Activated B cell treated with CpG ODN at 0.5 μM for 24 hours (primary cell): ENCODE measurements around the gene AGXT2. TPM values are rescaled to one million over a fixed set of nuclear protein-coding genes. Genes with fewer than 3 reads are reported as not detected.

Experiments used
- ATAC-seq: fragments of 200-7000 bp; cut with Tn5 transposase; one replicate; pipeline ENCODE4 v1.10.0; 2021; ENCODE audit warnings: low read depth, mild to moderate bottlenecking, moderate library complexity
- CTCF ChIA-PET: fragments of 350-600 bp; sonication (Branson Sonifier 250); formaldehyde crosslinking; loops from one replicate; lab custom pipeline; 2021; ENCODE audit warnings: antibody characterized with exemption; lab: Charles Lee
- POLR2A ChIA-PET: fragments of 350-600 bp; sonication (Branson Sonifier 250); formaldehyde crosslinking; loops from one replicate; lab custom pipeline; 2021; ENCODE audit warnings: antibody characterized with exemption; lab: Charles Lee
- DNase-seq: peaks from one replicate; pipeline ENCODE4 v3.0.0; 2022
- H3K27ac Mint-ChIP-seq: one replicate; pipeline ENCODE4 v1.8.0; 2020; ENCODE audit warnings: mixed read lengths
- H3K27me3 Mint-ChIP-seq: one replicate; pipeline ENCODE4 v1.8.0; 2021; ENCODE audit warnings: mixed read lengths
- H3K36me3 Mint-ChIP-seq: one replicate; pipeline ENCODE4 v1.8.0; 2021; ENCODE audit warnings: low read depth, mixed read lengths
- H3K4me1 Mint-ChIP-seq: one replicate; pipeline ENCODE4 v1.8.0; 2021; ENCODE audit warnings: mixed read lengths
- H3K4me3 Mint-ChIP-seq: one replicate; pipeline ENCODE4 v1.8.0; 2020; ENCODE audit warnings: mild to moderate bottlenecking, mixed read lengths
- H3K9me3 Mint-ChIP-seq: one replicate; pipeline ENCODE4 v1.8.0; 2020; ENCODE audit warnings: mixed read lengths
- CTCF ChIP-seq: fragments of 200-600 bp; IDR thresholded peaks from one replicate; pipeline ENCODE4 v1.8.0; 2022; ENCODE audit warnings: antibody characterized with exemption, mild to moderate bottlenecking
- intact Hi-C: fragments of 100-400 bp; cut with micrococcal nuclease; formaldehyde crosslinking; loops from one replicate; pipeline ENCODE4 v1.15.1; 2024
- total RNA-seq: library from RNA; stranded (reverse); gene quantifications from 2 replicates; pipeline ENCODE4 v1.2.3, GENCODE V29; 2022

The AGXT2 gene
- total RNA-seq, 1 donor from 2014 or later = not detected

- Mint-ChIP-seq H3K27ac (no peak overlapping the region), H3K4me3 (no peak overlapping the region), H3K27me3 (peaks cover 14% of the 10 kb centered on the region), H3K36me3 (no peaks in the 10 kb centered on the region), H3K9me3 (peaks cover 3% of the 10 kb centered on the region), H3K4me1 (no peaks in the 10 kb centered on the region)
- CTCF ChIA-PET = interaction anchor here (0.6 kb wide), 1 partner anchor 1379 kb away, joined by 3 read pairs; no protein-coding TSS in a partner anchor
- intact Hi-C loops = no loop called here
- POLR2A ChIA-PET = no interaction called here
- DNase-seq (no peak), ATAC-seq (no peak)
- TF ChIP-seq CTCF = no peak
Measured at GRCh38 chr5:35046774-35047173, 975 bp downstream of the AGXT2 start.

GRCh38 chr5:35045280-35045679, 2.5 kb downstream of the AGXT2 start:
- ATAC-seq (no peak), DNase-seq (no peak)
- ChIA-PET CTCF (no interaction called here), POLR2A (no interaction called here)
- no peaks in the 10 kb centered on the region for H3K4me1 Mint-ChIP-seq
- intact Hi-C loops = no loop called here
- H3K27me3 Mint-ChIP-seq = peaks cover 14% of the 10 kb centered on the region
- no peak for TF ChIP-seq CTCF
- no peak overlapping the region for H3K4me3 Mint-ChIP-seq
- H3K36me3 Mint-ChIP-seq = no peaks in the 10 kb centered on the region
- no peaks in the 10 kb centered on the region for H3K9me3 Mint-ChIP-seq
- no peak overlapping the region for H3K27ac Mint-ChIP-seq

- TF ChIP-seq CTCF = no peak
- no peak for DNase-seq
- ATAC-seq = no peak
- intact Hi-C loops = no loop called here
- Mint-ChIP-seq H3K4me3 (no peak overlapping the region), H3K9me3 (no peaks in the 10 kb centered on the region), H3K4me1 (no peaks in the 10 kb centered on the region), H3K36me3 (no peaks in the 10 kb centered on the region), H3K27me3 (peaks cover 14% of the 10 kb centered on the region), H3K27ac (no peak overlapping the region)
- ChIA-PET POLR2A (no interaction called here), CTCF (no interaction called here)
Measured at GRCh38 chr5:35044649-35045048, 3.1 kb downstream of the AGXT2 start.

- TF ChIP-seq CTCF = no peak
- CTCF ChIA-PET = no interaction called here
- no peaks in the 10 kb centered on the region for H3K36me3 Mint-ChIP-seq
- no peak overlapping the region for H3K27ac Mint-ChIP-seq
- peaks cover 10% of the 10 kb centered on the region for H3K27me3 Mint-ChIP-seq
- DNase-seq (no peak), ATAC-seq (no peak)
- no peaks in the 10 kb centered on the region for H3K9me3 Mint-ChIP-seq
- intact Hi-C loops = no loop called here
- H3K4me1 Mint-ChIP-seq = no peaks in the 10 kb centered on the region
- H3K4me3 Mint-ChIP-seq = no peak overlapping the region
- POLR2A ChIA-PET = no interaction called here
Measured at GRCh38 chr5:35042781-35043180, 5.0 kb downstream of the AGXT2 start.

- no peak overlapping the region for H3K4me3 Mint-ChIP-seq
- peaks cover 10% of the 10 kb centered on the region for H3K27me3 Mint-ChIP-seq
- intact Hi-C loops = no loop called here
- DNase-seq (no peak), ATAC-seq (no peak)
- ChIA-PET CTCF (no interaction called here), POLR2A (no interaction called here)
- no peaks in the 10 kb centered on the region for H3K4me1 Mint-ChIP-seq
- TF ChIP-seq CTCF = no peak
- no peaks in the 10 kb centered on the region for H3K9me3 Mint-ChIP-seq
- no peaks in the 10 kb centered on the region for H3K36me3 Mint-ChIP-seq
- H3K27ac Mint-ChIP-seq = no peak overlapping the region
Measured at GRCh38 chr5:35041261-35041660, 6.5 kb downstream of the AGXT2 start.
